GM12892 (cell line): ENCODE measurements around the gene PSG11.
"Not testable (repeated sequence)": the region's sequence is repeated elsewhere in the genome, so short reads cannot be mapped to it uniquely, and the experiment has no call there.

Source experiments
- POLR2A ChIP-seq: IDR thresholded peaks from 2 replicates; pipeline ENCODE4 v1.6.1; 2011; ENCODE audit warnings: low read depth, low read length, control low read depth
- POLR2AphosphoS5 ChIP-seq: IDR thresholded peaks from 2 replicates; pipeline ENCODE4 v1.6.1; 2011; ENCODE audit warnings: low read depth, low read length, control low read depth
- TAF1 ChIP-seq: IDR thresholded peaks from 2 replicates; pipeline ENCODE4 v1.6.1; 2011; ENCODE audit warnings: low read depth, mild to moderate bottlenecking, control low read depth, low read length, borderline replicate concordance

GRCh38 chr19:43005841-43006240 is 20.4 kb downstream of the PSG11 start:
- TF ChIP-seq POLR2A, TAF1, POLR2AphosphoS5: not testable (repeated sequence)
